HEK293 (cell line): ENCODE results near the gene YPEL1.

ENCODE experiments used
- GLI4 ChIP-seq: fragments of 450-650 bp; formaldehyde crosslinking; IDR thresholded peaks from 2 replicates; pipeline ENCODE4 v1.5.1; 2016; ENCODE audit warnings: missing biosample characterization, missing genetic modification characterization
- ZFP37 ChIP-seq: fragments of 450-650 bp; formaldehyde crosslinking; IDR thresholded peaks from 2 replicates; pipeline ENCODE4 v1.5.1; 2016; ENCODE audit warnings: missing biosample characterization, missing genetic modification characterization
- ZNF146 ChIP-seq: fragments of 450-650 bp; formaldehyde crosslinking; IDR thresholded peaks from 2 replicates; pipeline ENCODE4 v1.5.1; 2016; ENCODE audit warnings: missing biosample characterization, missing genetic modification characterization
- ZNF174 ChIP-seq: fragments of 450-650 bp; formaldehyde crosslinking; IDR thresholded peaks from 2 replicates; pipeline ENCODE4 v1.5.0; 2017; ENCODE audit warnings: missing biosample characterization, mild to moderate bottlenecking, missing genetic modification characterization
- ZNF274 ChIP-seq, 2 experiments: fragments of 200-500 bp in 1 of 2; fragments of 450-650 bp in 1 of 2; sonication (Bioruptor generic) in 1 of 2; formaldehyde crosslinking in 1 of 2; IDR thresholded peaks; 2 replicates each; pipeline versions ENCODE4 v1.5.1 to v1.6.1; 2014 to 2016; ENCODE audit warnings: borderline replicate concordance in 1 of 2, inconsistent platforms in 1 of 2, low read length in 1 of 2, missing biosample characterization in 1 of 2, missing genetic modification characterization in 1 of 2
- ZNF324 ChIP-seq: fragments of 450-650 bp; formaldehyde crosslinking; IDR thresholded peaks from 2 replicates; pipeline ENCODE4 v1.5.1; 2016; ENCODE audit warnings: missing biosample characterization, missing genetic modification characterization
- ZNF433 ChIP-seq: fragments of 450-650 bp; formaldehyde crosslinking; IDR thresholded peaks from 2 replicates; pipeline ENCODE4 v1.5.1; 2016; ENCODE audit warnings: missing biosample characterization, missing genetic modification characterization, low read depth
- TF ChIP-seq, protein P1 (sequence below): fragments of 450-650 bp; formaldehyde crosslinking; IDR thresholded peaks from 2 replicates; pipeline ENCODE4 v1.5.1; 2016; ENCODE audit warnings: missing biosample characterization, missing genetic modification characterization
- TF ChIP-seq, protein P2 (sequence below): fragments of 450-650 bp; formaldehyde crosslinking; conservative IDR thresholded peaks from 2 replicates; pipeline ENCODE4 v1.5.1; 2016; ENCODE audit warnings: low read depth, missing biosample characterization, missing genetic modification characterization

DNA sequence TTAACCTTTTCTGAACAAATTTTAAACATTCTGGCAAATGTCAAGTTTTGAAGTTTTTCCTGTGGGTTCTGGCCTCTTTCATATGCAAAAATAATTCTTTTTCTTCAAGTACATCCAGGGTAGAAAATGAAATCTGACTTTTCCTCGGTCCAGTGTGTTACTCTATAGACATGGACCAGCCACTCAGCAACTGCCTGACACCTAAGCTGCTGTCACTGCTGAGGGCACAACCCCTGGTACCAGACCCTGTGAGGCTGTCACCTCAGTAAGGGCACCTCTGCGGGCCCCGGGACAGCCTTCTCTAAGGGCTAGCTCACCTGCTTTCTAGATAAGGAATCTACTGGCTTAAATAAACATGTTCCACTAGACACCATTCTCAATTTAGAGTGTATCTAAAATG, 36.0 kb downstream of the YPEL1 start:
- no peak for TF ChIP-seq ZFP37 (tag by site-specific recombination)
- TF ChIP-seq ZNF433 (tag by site-specific recombination) = no peak
- TF ChIP-seq ZNF174 (tag by site-specific recombination) = no peak
- no peak for TF ChIP-seq ZNF274 (IDR thresholded peaks at IDR 0.05; ENCODE audit: low read length)
- TF ChIP-seq ZNF274 (tag by site-specific recombination; IDR thresholded peaks at IDR 0.05; ENCODE audit: borderline replicate concordance) = no peak
- TF ChIP-seq, protein P1, sequence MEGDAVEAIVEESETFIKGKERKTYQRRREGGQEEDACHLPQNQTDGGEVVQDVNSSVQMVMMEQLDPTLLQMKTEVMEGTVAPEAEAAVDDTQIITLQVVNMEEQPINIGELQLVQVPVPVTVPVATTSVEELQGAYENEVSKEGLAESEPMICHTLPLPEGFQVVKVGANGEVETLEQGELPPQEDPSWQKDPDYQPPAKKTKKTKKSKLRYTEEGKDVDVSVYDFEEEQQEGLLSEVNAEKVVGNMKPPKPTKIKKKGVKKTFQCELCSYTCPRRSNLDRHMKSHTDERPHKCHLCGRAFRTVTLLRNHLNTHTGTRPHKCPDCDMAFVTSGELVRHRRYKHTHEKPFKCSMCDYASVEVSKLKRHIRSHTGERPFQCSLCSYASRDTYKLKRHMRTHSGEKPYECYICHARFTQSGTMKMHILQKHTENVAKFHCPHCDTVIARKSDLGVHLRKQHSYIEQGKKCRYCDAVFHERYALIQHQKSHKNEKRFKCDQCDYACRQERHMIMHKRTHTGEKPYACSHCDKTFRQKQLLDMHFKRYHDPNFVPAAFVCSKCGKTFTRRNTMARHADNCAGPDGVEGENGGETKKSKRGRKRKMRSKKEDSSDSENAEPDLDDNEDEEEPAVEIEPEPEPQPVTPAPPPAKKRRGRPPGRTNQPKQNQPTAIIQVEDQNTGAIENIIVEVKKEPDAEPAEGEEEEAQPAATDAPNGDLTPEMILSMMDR = no peak
- no peak for TF ChIP-seq ZNF146
- TF ChIP-seq ZNF324 (tag by site-specific recombination) = no peak
- TF ChIP-seq GLI4 (tag by site-specific recombination) = no peak
- TF ChIP-seq, protein P2, sequence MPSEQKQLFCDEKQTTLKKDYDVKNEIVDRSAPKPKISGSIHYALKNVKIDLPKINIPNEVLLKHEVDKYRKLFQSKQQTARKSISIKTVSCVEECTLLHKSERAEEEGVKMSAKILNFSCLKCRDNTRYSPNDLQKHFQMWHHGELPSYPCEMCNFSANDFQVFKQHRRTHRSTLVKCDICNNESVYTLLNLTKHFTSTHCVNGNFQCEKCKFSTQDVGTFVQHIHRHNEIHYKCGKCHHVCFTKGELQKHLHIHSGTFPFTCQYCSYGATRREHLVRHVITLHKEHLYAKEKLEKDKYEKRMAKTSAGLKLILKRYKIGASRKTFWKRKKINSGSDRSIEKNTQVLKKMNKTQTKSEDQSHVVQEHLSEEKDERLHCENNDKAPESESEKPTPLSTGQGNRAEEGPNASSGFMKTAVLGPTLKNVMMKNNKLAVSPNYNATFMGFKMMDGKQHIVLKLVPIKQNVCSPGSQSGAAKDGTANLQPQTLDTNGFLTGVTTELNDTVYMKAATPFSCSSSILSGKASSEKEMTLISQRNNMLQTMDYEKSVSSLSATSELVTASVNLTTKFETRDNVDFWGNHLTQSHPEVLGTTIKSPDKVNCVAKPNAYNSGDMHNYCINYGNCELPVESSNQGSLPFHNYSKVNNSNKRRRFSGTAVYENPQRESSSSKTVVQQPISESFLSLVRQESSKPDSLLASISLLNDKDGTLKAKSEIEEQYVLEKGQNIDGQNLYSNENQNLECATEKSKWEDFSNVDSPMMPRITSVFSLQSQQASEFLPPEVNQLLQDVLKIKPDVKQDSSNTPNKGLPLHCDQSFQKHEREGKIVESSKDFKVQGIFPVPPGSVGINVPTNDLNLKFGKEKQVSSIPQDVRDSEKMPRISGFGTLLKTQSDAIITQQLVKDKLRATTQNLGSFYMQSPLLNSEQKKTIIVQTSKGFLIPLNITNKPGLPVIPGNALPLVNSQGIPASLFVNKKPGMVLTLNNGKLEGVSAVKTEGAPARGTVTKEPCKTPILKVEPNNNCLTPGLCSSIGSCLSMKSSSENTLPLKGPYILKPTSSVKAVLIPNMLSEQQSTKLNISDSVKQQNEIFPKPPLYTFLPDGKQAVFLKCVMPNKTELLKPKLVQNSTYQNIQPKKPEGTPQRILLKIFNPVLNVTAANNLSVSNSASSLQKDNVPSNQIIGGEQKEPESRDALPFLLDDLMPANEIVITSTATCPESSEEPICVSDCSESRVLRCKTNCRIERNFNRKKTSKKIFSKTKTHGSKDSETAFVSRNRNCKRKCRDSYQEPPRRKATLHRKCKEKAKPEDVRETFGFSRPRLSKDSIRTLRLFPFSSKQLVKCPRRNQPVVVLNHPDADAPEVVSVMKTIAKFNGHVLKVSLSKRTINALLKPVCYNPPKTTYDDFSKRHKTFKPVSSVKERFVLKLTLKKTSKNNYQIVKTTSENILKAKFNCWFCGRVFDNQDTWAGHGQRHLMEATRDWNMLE (tag by site-specific recombination) = no peak
